Transverse colon (tissue), 4 donors: Measurements from ENCODE around the gene TPM4.
A peak's percentile ranks its signal among the peaks of the same experiment; 100 is the strongest.

Source experiments
- POLR2A ChIP-seq: fragments of 450-650 bp; IDR thresholded peaks from one replicate; pipeline ENCODE4 v1.6.1; 2016; ENCODE audit warnings: antibody characterized with exemption, mild to moderate bottlenecking, moderate library complexity
- POLR2AphosphoS5 ChIP-seq, 3 donors: sonication (generic); formaldehyde crosslinking; IDR thresholded peaks; one replicate each; pipeline ENCODE4 v1.6.1; 2016; ENCODE audit warnings: antibody characterized with exemption in 3 of 3
- TF ChIP-seq, protein P1 (sequence below), 5 experiments: fragments of 200-600 bp in 3 of 5; fragments of 450-650 bp in 2 of 5; sonication (generic) in 3 of 5; IDR thresholded peaks; 1 replicate in 2 of 5; 2 replicates in 3 of 5; pipeline ENCODE4 v1.5.1; 2016 to 2017; ENCODE audit warnings: antibody characterized with exemption in 5 of 5, inconsistent platforms in 3 of 5, mild to moderate bottlenecking in 2 of 5, moderate library complexity in 1 of 5

GRCh38 chr19:16078759-16079707 lies 2.7 kb downstream of the TPM4 start:
- TF ChIP-seq POLR2A (peak; percentile 47), POLR2AphosphoS5 (IDR thresholded peaks at IDR 0.05) (peak; percentile 75 to 87 (median 76))
- TF ChIP-seq, protein P1, sequence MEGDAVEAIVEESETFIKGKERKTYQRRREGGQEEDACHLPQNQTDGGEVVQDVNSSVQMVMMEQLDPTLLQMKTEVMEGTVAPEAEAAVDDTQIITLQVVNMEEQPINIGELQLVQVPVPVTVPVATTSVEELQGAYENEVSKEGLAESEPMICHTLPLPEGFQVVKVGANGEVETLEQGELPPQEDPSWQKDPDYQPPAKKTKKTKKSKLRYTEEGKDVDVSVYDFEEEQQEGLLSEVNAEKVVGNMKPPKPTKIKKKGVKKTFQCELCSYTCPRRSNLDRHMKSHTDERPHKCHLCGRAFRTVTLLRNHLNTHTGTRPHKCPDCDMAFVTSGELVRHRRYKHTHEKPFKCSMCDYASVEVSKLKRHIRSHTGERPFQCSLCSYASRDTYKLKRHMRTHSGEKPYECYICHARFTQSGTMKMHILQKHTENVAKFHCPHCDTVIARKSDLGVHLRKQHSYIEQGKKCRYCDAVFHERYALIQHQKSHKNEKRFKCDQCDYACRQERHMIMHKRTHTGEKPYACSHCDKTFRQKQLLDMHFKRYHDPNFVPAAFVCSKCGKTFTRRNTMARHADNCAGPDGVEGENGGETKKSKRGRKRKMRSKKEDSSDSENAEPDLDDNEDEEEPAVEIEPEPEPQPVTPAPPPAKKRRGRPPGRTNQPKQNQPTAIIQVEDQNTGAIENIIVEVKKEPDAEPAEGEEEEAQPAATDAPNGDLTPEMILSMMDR (IDR thresholded peaks at IDR 0.05): no peak
